Upper lobe of left lung (tissue), 4 donors: ENCODE data around the gene CD58.

Source experiments
- CTCF ChIP-seq, 6 experiments: fragments of 450-650 bp in 4 of 6; fragments of 200-600 bp in 2 of 6; sonication (generic) in 2 of 6; IDR thresholded peaks; one replicate each; pipeline ENCODE4 v1.5.1; 2016 to 2019; ENCODE audit warnings: antibody characterized with exemption in 6 of 6
- EP300 ChIP-seq, 4 donors: sonication (generic); formaldehyde crosslinking; IDR thresholded peaks; one replicate each; pipeline ENCODE4 v1.5.1; 2017; ENCODE audit warnings: antibody characterized with exemption in 4 of 4, control low read depth in 2 of 4
- POLR2A ChIP-seq, 4 donors: fragments of 450-650 bp; IDR thresholded peaks; one replicate each; pipeline ENCODE4 v1.5.1; 2016 to 2017; ENCODE audit warnings: antibody characterized with exemption in 4 of 4, mild to moderate bottlenecking in 2 of 4
- POLR2AphosphoS5 ChIP-seq, 2 donors: sonication (generic); formaldehyde crosslinking; IDR thresholded peaks; one replicate each; pipeline ENCODE4 v1.5.1; 2017; ENCODE audit warnings: antibody characterized with exemption in 2 of 2

- TF ChIP-seq CTCF (IDR thresholded peaks at IDR 0.05) (no peak), POLR2AphosphoS5 (IDR thresholded peaks at IDR 0.05) (no peak), POLR2A (IDR thresholded peaks at IDR 0.05) (no peak), EP300 (IDR thresholded peaks at IDR 0.05) (no peak)
Measured at GRCh38 chr1:116470671-116471070, 100.2 kb downstream of the CD58 start.
